Pancreas (tissue), 10 donors: ENCODE measurements around the gene SGCD. TPM values are rescaled to one million over a fixed set of nuclear protein-coding genes. Genes with fewer than 3 reads are reported as not detected.

Source experiments
- ATAC-seq, 4 donors: fragments of 200-7000 bp; cut with Tn5 transposase; one replicate each; pipeline versions ENCODE4 v1.8.0 to v1.9.1; 2020; ENCODE audit warnings: mild to moderate bottlenecking in 4 of 4, moderate library complexity in 4 of 4
- DNase-seq, 6 donors: peaks; one replicate each; pipeline ENCODE4 v3.0.0-alpha.2; 2020
- FAIRE-seq: peaks from 2 replicates; lab custom pipeline; 2012; peaks lifted over from hg19 to GRCh38; lab: Jason Lieb, UNC
- H3K27ac ChIP-seq, 4 donors: fragments of 200-600 bp; sonication (generic); 1 replicate in 3 of 4; 2 replicates in 1 of 4; pipeline versions ENCODE4 v1.5.0 to v1.8.0; 2020
- H3K27me3 ChIP-seq, 4 donors: fragments of 200-600 bp; one replicate each; pipeline ENCODE4 v1.8.0; 2021
- H3K36me3 ChIP-seq, 3 donors: fragments of 200-600 bp; sonication (generic) in 1 of 3; one replicate each; pipeline versions ENCODE4 v1.5.0 to v1.8.0; 2020 to 2021
- H3K4me1 ChIP-seq, 3 donors: fragments of 200-600 bp; one replicate each; pipeline ENCODE4 v1.8.0; 2021
- H3K4me3 ChIP-seq, 4 donors: fragments of 200-600 bp; sonication (generic) in 2 of 4; one replicate each; pipeline versions ENCODE4 v1.5.0 to v1.8.0; 2020 to 2021
- H3K9me3 ChIP-seq, 4 donors: fragments of 200-600 bp; one replicate each; pipeline ENCODE4 v1.8.0; 2021
- WGBS, 2 donors: extraction: QIAGEN DNeasy Blood & Tissue Kit; methylation state at CpG; one replicate each; pipeline ENCODE4 v1.1.7; 2013; 5-methylcytosine and 5-hydroxymethylcytosine counted together
- intact Hi-C, 3 donors: fragments of 100-400 bp; cut with DNase I; formaldehyde crosslinking; loops; one replicate each; pipeline versions ENCODE4 v1.11.1 to v1.14.2; 2022
- polyA plus RNA-seq, 2 donors: library from polyadenylated mRNA; stranded (reverse); fragments of 200-250 nt; gene quantifications; one replicate each; pipeline ENCODE4 v1.2.3, GENCODE V29; 2013
- total RNA-seq, 6 donors: library from RNA; stranded (reverse); fragmentation: NEBNext Ultra II Directional in 4 of 6; extraction: Animal tissue kit (Norgen Biotek cat#: 25700) in 4 of 6; gene quantifications; one replicate each; pipeline versions ENCODE4 v1.2.1 to v1.2.4, GENCODE V29; 2021 to 2023
- TF ChIP-seq, protein P1 (sequence below), 4 donors: fragments of 200-600 bp; sonication (generic) in 3 of 4; IDR thresholded peaks; one replicate each; pipeline versions ENCODE4 v1.5.0 to v1.8.0; 2021; ENCODE audit warnings: antibody characterized with exemption in 4 of 4
- donor health status: healthy with polysubstance abuse.
- donor health status: DM: no; HTN: no; CAD: no; lungs with moderate emphysema.
- donor health status: DM: no; HTN: no; CAD: no.
- donor health status: control.
- donor health status: control.
- donor health status: Bipolar disorder and iron deficiency.
- donor health status: DM: yes; HTN: yes; CAD: no.
- donor health status: DM: no; HTN: no; CAD: no.
- donor health status: DM: no; HTN: no; CAD: no.
- donor health status: DM: yes; HTN: yes; CAD: no.

The SGCD gene
- total and polyA plus RNA-seq, 8 donors: 0.11 to 1.9 (median 0.35) TPM

DNA sequence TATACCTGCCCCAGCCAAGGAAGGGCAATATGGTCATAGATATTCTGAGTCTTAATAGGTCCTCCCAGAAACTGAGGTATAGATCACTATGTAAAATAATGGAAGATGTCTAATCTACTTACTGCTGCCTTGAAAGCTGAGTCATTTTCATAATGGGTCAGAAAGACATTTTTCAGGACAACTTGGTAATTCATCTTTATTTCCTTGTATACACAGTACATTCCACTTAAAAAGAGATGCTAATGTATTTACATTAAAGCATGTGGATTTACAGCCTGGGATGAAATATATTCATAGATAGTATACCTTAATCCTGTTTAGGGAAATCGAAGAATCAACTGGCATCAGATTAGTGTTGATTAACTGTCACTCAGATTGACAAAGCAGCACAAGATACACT is 304.0 kb downstream of the SGCD start:
- Histone ChIP-seq H3K27me3 (no peaks in the 10 kb centered on the region), H3K36me3 (no peaks in the 10 kb centered on the region), H3K27ac (no peak overlapping the region), H3K4me3 (no peak overlapping the region), H3K9me3 (no peaks in the 10 kb centered on the region), H3K4me1 (no peaks in the 10 kb centered on the region)
- ATAC-seq: no peak
- intact Hi-C loops: no loop called here
- WGBS, 2 donors: 37 to 44% methylated on average over 1 of the region's 1 CpG
- no peak for DNase-seq
- no peak for FAIRE-seq
- TF ChIP-seq, protein P1, sequence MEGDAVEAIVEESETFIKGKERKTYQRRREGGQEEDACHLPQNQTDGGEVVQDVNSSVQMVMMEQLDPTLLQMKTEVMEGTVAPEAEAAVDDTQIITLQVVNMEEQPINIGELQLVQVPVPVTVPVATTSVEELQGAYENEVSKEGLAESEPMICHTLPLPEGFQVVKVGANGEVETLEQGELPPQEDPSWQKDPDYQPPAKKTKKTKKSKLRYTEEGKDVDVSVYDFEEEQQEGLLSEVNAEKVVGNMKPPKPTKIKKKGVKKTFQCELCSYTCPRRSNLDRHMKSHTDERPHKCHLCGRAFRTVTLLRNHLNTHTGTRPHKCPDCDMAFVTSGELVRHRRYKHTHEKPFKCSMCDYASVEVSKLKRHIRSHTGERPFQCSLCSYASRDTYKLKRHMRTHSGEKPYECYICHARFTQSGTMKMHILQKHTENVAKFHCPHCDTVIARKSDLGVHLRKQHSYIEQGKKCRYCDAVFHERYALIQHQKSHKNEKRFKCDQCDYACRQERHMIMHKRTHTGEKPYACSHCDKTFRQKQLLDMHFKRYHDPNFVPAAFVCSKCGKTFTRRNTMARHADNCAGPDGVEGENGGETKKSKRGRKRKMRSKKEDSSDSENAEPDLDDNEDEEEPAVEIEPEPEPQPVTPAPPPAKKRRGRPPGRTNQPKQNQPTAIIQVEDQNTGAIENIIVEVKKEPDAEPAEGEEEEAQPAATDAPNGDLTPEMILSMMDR (IDR thresholded peaks at IDR 0.05): no peak

DNA sequence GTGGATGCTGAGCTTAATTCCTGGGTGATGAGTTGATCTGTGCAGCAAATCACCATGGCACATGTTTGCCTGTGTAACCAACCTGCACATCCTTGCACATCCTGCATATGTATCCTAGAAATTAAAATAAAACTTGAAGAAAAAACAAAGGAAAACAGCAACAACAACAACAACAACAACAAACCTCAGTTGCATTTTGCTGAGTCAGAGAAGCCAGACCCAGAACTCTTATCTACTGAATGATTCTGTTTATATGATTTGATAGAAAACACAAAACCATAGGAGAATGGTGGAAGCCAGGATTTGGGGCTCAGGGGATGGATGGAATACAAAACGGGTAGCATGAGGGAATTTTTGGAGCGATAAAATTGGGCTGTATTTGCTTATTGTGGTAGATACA is 307.3 kb downstream of the SGCD start:
- intact Hi-C loops: no loop called here
- TF ChIP-seq, protein P1 (IDR thresholded peaks at IDR 0.05): no peak
- no peak overlapping the region for H3K4me3 ChIP-seq
- no peaks in the 10 kb centered on the region for H3K27me3 ChIP-seq
- no peaks in the 10 kb centered on the region for H3K4me1 ChIP-seq
- H3K36me3 ChIP-seq: no peaks in the 10 kb centered on the region
- no peaks in the 10 kb centered on the region for H3K9me3 ChIP-seq
- ATAC-seq (no peak), FAIRE-seq (no peak), DNase-seq (no peak)
- H3K27ac ChIP-seq: no peak overlapping the region
- 73 to 79% methylated on average over 2 of the region's 2 CpGs for WGBS, 2 donors

DNA sequence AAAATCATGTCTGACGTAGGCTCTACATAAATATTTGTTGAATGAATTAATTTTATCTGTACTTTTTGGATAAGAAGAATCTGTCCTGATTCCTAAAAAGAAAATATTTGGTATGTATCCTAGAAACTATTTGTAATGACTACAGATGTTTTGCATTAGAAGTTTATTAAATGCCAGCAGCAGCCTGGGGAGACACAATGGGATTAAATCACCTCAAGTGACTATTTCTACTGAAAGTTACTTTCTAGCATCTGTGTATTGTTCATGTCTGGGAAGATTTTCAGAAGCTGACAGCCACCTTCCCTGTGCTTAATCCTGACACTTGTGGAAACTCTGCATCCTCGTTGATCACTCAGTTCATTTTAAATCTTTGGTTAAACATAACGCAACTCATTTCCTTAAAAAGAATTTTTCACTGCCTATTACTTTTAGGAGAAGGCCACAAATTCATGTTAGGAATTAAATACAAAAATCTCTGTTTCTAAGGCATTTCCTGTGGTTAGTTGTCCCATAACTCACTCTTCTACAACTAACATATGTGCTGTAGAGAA is 313.8 kb downstream of the SGCD start:
- no peak overlapping the region for H3K4me3 ChIP-seq
- DNase-seq (no peak), FAIRE-seq (no peak), ATAC-seq (no peak)
- intact Hi-C loops: no loop called here
- 54 to 69% methylated on average over 3 of the region's 3 CpGs for WGBS, 2 donors
- no peaks in the 10 kb centered on the region for H3K9me3 ChIP-seq
- H3K27me3 ChIP-seq: no peaks in the 10 kb centered on the region
- TF ChIP-seq, protein P1 (IDR thresholded peaks at IDR 0.05): no peak
- H3K27ac ChIP-seq: no peak overlapping the region
- H3K36me3 ChIP-seq: no peaks in the 10 kb centered on the region
- no peaks in the 10 kb centered on the region for H3K4me1 ChIP-seq

DNA sequence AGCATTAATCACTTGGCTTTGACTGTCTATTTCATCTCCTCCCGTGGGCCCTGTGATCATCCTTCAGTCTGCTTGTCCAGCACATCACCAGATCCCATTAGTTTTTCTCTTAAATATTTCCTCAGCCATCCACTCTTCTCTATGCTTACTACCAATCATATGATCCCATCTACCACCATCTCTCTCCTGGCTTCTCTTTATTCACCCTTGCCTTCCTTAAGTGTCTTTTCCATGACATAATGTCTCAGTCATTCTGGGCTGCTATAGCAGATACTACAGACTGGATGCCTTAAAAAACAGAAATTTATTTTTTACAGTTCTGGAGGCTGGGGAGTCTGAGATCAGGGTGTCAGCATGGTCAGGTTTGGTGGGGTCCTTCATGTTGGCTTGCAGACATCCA is 314.7 kb downstream of the SGCD start:
- DNase-seq: no peak
- 65 to 66% methylated on average over 1 of the region's 1 CpG for WGBS, 2 donors

DNA sequence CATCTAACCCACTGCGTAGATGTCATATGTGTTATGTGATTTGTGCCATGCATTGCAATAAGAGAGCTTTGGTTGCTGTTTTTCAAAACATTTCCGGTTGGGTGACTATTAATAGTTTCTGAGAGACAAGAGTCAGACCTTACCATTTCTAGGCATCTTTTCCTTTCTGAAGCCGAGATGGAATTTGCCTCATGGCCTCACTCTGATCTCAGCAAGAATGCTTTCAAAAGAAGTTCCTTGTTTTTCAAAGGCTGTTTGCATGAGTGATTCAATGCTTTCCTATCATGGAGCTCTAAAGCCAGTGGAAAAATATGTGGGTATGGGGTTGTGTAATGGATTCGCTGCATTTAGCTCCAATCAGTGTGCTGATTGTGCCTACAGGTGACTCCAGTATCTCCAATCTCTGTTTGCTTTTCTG is 320.1 kb downstream of the SGCD start:
- Histone ChIP-seq H3K4me3 (no peak overlapping the region), H3K27me3 (peaks cover 0 to 3% (median 0%) of the 10 kb centered on the region in 4 donors), H3K27ac (no peak overlapping the region), H3K4me1 (no peaks in the 10 kb centered on the region), H3K9me3 (no peaks in the 10 kb centered on the region), H3K36me3 (no peaks in the 10 kb centered on the region)
- TF ChIP-seq, protein P1 (IDR thresholded peaks at IDR 0.05): no peak
- intact Hi-C loops: no loop called here
- 38 to 43% methylated on average over 4 of the region's 4 CpGs for WGBS, 2 donors
- no peak for ATAC-seq
- no peak for DNase-seq
- no peak for FAIRE-seq

More for the DNA sequence above, 314.7 kb downstream of the SGCD start:
- intact Hi-C loops: no loop called here
- Histone ChIP-seq H3K36me3 (no peaks in the 10 kb centered on the region), H3K9me3 (no peaks in the 10 kb centered on the region), H3K27me3 (no peaks in the 10 kb centered on the region), H3K27ac (no peak overlapping the region), H3K4me1 (no peaks in the 10 kb centered on the region), H3K4me3 (no peak overlapping the region)
- FAIRE-seq: no peak
- no peak for ATAC-seq
- TF ChIP-seq, protein P1 (IDR thresholded peaks at IDR 0.05): no peak
